Endothelial cell of umbilical vein (primary cell): ENCODE results near the gene UTS2. TPM values are rescaled to one million over a fixed set of nuclear protein-coding genes. Genes with fewer than 3 reads are reported as not detected.

Experiments used
- BruUV-seq: library from RNA; stranded (reverse); fragments of 400-500 nt; replicated peaks from 2 replicates; lab custom pipeline; 2021; lab: Mats Ljungman, UMichigan
- CTCF ChIA-PET: fragments of 300-600, 350-600 bp; sonication (Branson Sonifier 250); formaldehyde crosslinking; loops from one replicate; lab custom pipeline; 2021; ENCODE audit warnings: antibody characterized with exemption, inconsistent platforms; lab: Charles Lee
- POLR2A ChIA-PET: fragments of 300-600, 350-600 bp; sonication (Branson Sonifier 250); formaldehyde crosslinking; loops from one replicate; lab custom pipeline; 2021; ENCODE audit warnings: antibody characterized with exemption, inconsistent platforms; lab: Charles Lee
- DNase-seq: peaks from one replicate; pipeline ENCODE4 v3.0.0-alpha.2; 2011; ENCODE audit warnings: low read depth, low spot score
- FAIRE-seq: peaks from 2 replicates; lab custom pipeline; 2011; peaks lifted over from hg19 to GRCh38; lab: Jason Lieb, UNC
- H2AFZ ChIP-seq: 2 replicates; pipeline ENCODE4 v1.6.0; 2012; ENCODE audit warnings: low read depth, low read length, control low read depth, inconsistent platforms
- H3K27ac ChIP-seq: 2 replicates; pipeline ENCODE4 v1.5.1; 2011; ENCODE audit warnings: low read depth, mild to moderate bottlenecking, control low read depth, low read length, moderate library complexity; ENCODE audit not compliant: insufficient read depth
- H3K27me3 ChIP-seq, 2 experiments: 2 replicates each; pipeline versions ENCODE4 v1.6.0 to v1.6.1; 2011; ENCODE audit warnings: low read length in 2 of 2, mixed read lengths in 1 of 2; ENCODE audit not compliant: control insufficient read depth in 2 of 2, insufficient read depth in 2 of 2
- H3K36me3 ChIP-seq, 2 experiments: 2 replicates in 1 of 2; 3 replicates in 1 of 2; pipeline ENCODE4 v1.5.1; 2011; ENCODE audit warnings: low read length in 2 of 2, mild to moderate bottlenecking in 1 of 2, moderate library complexity in 1 of 2; ENCODE audit not compliant: control insufficient read depth in 2 of 2, insufficient read depth in 2 of 2; ENCODE audit errors: extremely low read depth in 1 of 2
- H3K4me1 ChIP-seq: 3 replicates; pipeline ENCODE4 v1.5.1; 2011; ENCODE audit warnings: mild to moderate bottlenecking, low read length; ENCODE audit not compliant: control insufficient read depth, insufficient read depth; ENCODE audit errors: extremely low read depth
- H3K4me2 ChIP-seq: 2 replicates; pipeline ENCODE4 v1.6.1; 2011; ENCODE audit warnings: low read length, control low read depth, mixed read lengths; ENCODE audit not compliant: insufficient read depth
- H3K4me3 ChIP-seq, 3 experiments: fragments of 200-600 bp in 1 of 3; sonication (generic), shearing (Covaris generic) in 1 of 3; replicated peaks in 1 of 3; 2 replicates each; pipeline ENCODE4 v1.5.1; 2011 to 2016; ENCODE audit warnings: control low read depth in 3 of 3, low read length in 3 of 3, mild to moderate bottlenecking in 2 of 3, inconsistent platforms in 1 of 3, low read depth in 1 of 3, moderate library complexity in 1 of 3; ENCODE audit not compliant: insufficient read depth in 1 of 3
- H3K79me2 ChIP-seq: 2 replicates; pipeline ENCODE4 v1.6.0; 2012; ENCODE audit warnings: low read length, inconsistent platforms; ENCODE audit not compliant: control insufficient read depth, insufficient read depth
- H3K9ac ChIP-seq: replicated peaks from 2 replicates; pipeline ENCODE3; 2011; ENCODE audit warnings: low read length, control low read depth; ENCODE audit not compliant: insufficient read depth; ENCODE audit errors: extremely low read depth
- H3K9me1 ChIP-seq: replicated peaks from 3 replicates; pipeline ENCODE4 v1.6.0; 2011; ENCODE audit warnings: mild to moderate bottlenecking, low read length; ENCODE audit not compliant: control insufficient read depth, insufficient read depth; ENCODE audit errors: extremely low read depth
- H3K9me3 ChIP-seq: replicated peaks from 2 replicates; pipeline ENCODE4 v1.5.1; 2012; ENCODE audit warnings: low read length, inconsistent platforms; ENCODE audit not compliant: control insufficient read depth, insufficient read depth
- H4K20me1 ChIP-seq: replicated peaks from 2 replicates; pipeline ENCODE3; 2011; ENCODE audit warnings: mild to moderate bottlenecking, low read length; ENCODE audit not compliant: control insufficient read depth, insufficient read depth; ENCODE audit errors: extremely low read depth
- EZH2 ChIP-seq: IDR thresholded peaks from 2 replicates; pipeline ENCODE4 v1.6.1; 2012; ENCODE audit warnings: borderline replicate concordance, low read depth, mild to moderate bottlenecking, moderate library complexity, low read length, inconsistent platforms; ENCODE audit not compliant: severe bottlenecking
- FOS ChIP-seq: IDR thresholded peaks from 2 replicates; pipeline ENCODE4 v1.6.1; 2011; ENCODE audit warnings: mild to moderate bottlenecking, low read length, moderate library complexity, borderline replicate concordance; ENCODE audit not compliant: insufficient read depth
- GATA2 ChIP-seq: IDR thresholded peaks from 2 replicates; pipeline ENCODE4 v1.7.0; 2011; ENCODE audit warnings: low read depth, mild to moderate bottlenecking, moderate library complexity, mixed read lengths, low read length; ENCODE audit not compliant: insufficient read length, insufficient read depth
- JUN ChIP-seq: IDR thresholded peaks from 2 replicates; pipeline ENCODE4 v1.6.1; 2011; ENCODE audit warnings: borderline replicate concordance, low read depth; ENCODE audit not compliant: insufficient read length, insufficient read depth
- MYC ChIP-seq: IDR thresholded peaks from one replicate; pipeline ENCODE4 v1.6.1; 2011; ENCODE audit warnings: mild to moderate bottlenecking, low read depth, low read length
- POLR2A ChIP-seq: IDR thresholded peaks from 2 replicates; pipeline ENCODE4 v1.6.1; 2012; ENCODE audit warnings: low read depth, mild to moderate bottlenecking, control low read depth, low read length
- POLR2AphosphoS5 ChIP-seq: IDR thresholded peaks from 2 replicates; pipeline ENCODE4 v1.6.1; 2012; ENCODE audit warnings: low read depth, mild to moderate bottlenecking, control low read depth, low read length, moderate library complexity; ENCODE audit not compliant: insufficient read depth
- dilution Hi-C: fragments of 300-500 bp; cut with MboI; formaldehyde crosslinking; loops from one replicate; pipeline ENCODE4 v1.15.0; 2019; ENCODE audit warnings: low sequenced_read_pairs; ENCODE audit not compliant: extremely low pct_ligation_motif_present
- intact Hi-C: fragments of 100-400 bp; cut with micrococcal nuclease; formaldehyde crosslinking; loops from one replicate; pipeline ENCODE4 v1.10.0; 2022
- polyA plus RNA-seq, 4 experiments: library from polyadenylated mRNA; depleted of rRNA in 3 of 4; stranded (reverse) in 3 of 4; unstranded in 1 of 4; fragments of >200 nt; gene quantifications; 2 replicates each; pipeline versions ENCODE4 v1.2.1 to v1.2.3, GENCODE V29; 2011 to 2012; ENCODE audit warnings: missing spikeins in 1 of 4
- total RNA-seq: library from RNA; stranded (reverse); gene quantifications from 2 replicates; pipeline ENCODE4 v1.2.3, GENCODE V29; 2021
- TF ChIP-seq, protein P1 (sequence below), 2 donors: IDR thresholded peaks; 1 replicate in 1 of 2; 2 replicates in 1 of 2; pipeline ENCODE4 v1.5.1; 2011; ENCODE audit warnings: low read length in 2 of 2, mild to moderate bottlenecking in 2 of 2, moderate library complexity in 2 of 2, control low read depth in 1 of 2, inconsistent platforms in 1 of 2, low read depth in 1 of 2; ENCODE audit not compliant: insufficient read depth in 1 of 2; ENCODE audit errors: extremely low read depth in 1 of 2
- TF ChIP-seq, protein P2 (sequence below): IDR thresholded peaks from 2 replicates; pipeline ENCODE4 v1.6.1; 2011; ENCODE audit not compliant: insufficient read depth, insufficient read length

Gene UTS2
- total and polyA plus RNA-seq, 2 donors (not counting 3 experiments of a cell fraction or from before 2014, with no cell fraction given): not detected

- no TSS peak for BruUV-seq
- H3K4me3 ChIP-seq: no peak overlapping the region
- intact Hi-C loops (no loop called here), dilution Hi-C loops (no loop called here)
- POLR2A ChIA-PET: no interaction called here
- no peaks in the 10 kb centered on the region for H4K20me1 ChIP-seq
- no peak overlapping the region for H3K9ac ChIP-seq
- no peak overlapping the region for H3K4me2 ChIP-seq
- DNase-seq (no peak), FAIRE-seq (no peak)
- no peak overlapping the region for H3K27ac ChIP-seq
- no peaks in the 10 kb centered on the region for H3K4me1 ChIP-seq
- H3K36me3 ChIP-seq: no peaks in the 10 kb centered on the region
- no peaks in the 10 kb centered on the region for H3K79me2 ChIP-seq
- H3K9me3 ChIP-seq: no peaks in the 10 kb centered on the region
- CTCF ChIA-PET: no interaction called here
- H3K27me3 ChIP-seq: no peaks in the 10 kb centered on the region
- TF ChIP-seq, protein P1, sequence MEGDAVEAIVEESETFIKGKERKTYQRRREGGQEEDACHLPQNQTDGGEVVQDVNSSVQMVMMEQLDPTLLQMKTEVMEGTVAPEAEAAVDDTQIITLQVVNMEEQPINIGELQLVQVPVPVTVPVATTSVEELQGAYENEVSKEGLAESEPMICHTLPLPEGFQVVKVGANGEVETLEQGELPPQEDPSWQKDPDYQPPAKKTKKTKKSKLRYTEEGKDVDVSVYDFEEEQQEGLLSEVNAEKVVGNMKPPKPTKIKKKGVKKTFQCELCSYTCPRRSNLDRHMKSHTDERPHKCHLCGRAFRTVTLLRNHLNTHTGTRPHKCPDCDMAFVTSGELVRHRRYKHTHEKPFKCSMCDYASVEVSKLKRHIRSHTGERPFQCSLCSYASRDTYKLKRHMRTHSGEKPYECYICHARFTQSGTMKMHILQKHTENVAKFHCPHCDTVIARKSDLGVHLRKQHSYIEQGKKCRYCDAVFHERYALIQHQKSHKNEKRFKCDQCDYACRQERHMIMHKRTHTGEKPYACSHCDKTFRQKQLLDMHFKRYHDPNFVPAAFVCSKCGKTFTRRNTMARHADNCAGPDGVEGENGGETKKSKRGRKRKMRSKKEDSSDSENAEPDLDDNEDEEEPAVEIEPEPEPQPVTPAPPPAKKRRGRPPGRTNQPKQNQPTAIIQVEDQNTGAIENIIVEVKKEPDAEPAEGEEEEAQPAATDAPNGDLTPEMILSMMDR (IDR thresholded peaks at IDR 0.05; ENCODE audit: extremely low read depth in 1 of 2, insufficient read depth in 1 of 2, low read depth in 1 of 2, low read length in 2 of 2): no peak
- TF ChIP-seq, protein P2, sequence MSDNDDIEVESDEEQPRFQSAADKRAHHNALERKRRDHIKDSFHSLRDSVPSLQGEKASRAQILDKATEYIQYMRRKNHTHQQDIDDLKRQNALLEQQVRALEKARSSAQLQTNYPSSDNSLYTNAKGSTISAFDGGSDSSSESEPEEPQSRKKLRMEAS: no peak
- TF ChIP-seq JUN: no peak
- TF ChIP-seq EZH2: no peak
- no peak for TF ChIP-seq MYC
- no peak overlapping the region for H2AFZ ChIP-seq
- no peaks in the 10 kb centered on the region for H3K9me1 ChIP-seq
These were observed 41.4 kb downstream of the UTS2 start for GRCh38 chr1:7811476-7811875.

- H3K79me2 ChIP-seq: no peaks in the 10 kb centered on the region
- no peaks in the 10 kb centered on the region for H4K20me1 ChIP-seq
- no peak overlapping the region for H3K27ac ChIP-seq
- no peaks in the 10 kb centered on the region for H3K9me1 ChIP-seq
- ChIA-PET CTCF (interaction anchor here (0.6 to 1.3 kb wide), 7 partner anchors 10 to 205 kb away, joined by 3 to 4 read pairs (median 3); partner anchors contain the start of gene TNFRSF9), POLR2A (no interaction called here)
- H2AFZ ChIP-seq: no peak overlapping the region
- no peak for TF ChIP-seq GATA2
- TF ChIP-seq, protein P2: no peak
- no peak for TF ChIP-seq EZH2
- TF ChIP-seq POLR2AphosphoS5: no peak
- peak; percentile 46 for TF ChIP-seq FOS
- no peak for TF ChIP-seq POLR2A
- peak; percentile 77 for TF ChIP-seq JUN
- TF ChIP-seq MYC: no peak
- TF ChIP-seq, protein P1 (IDR thresholded peaks at IDR 0.05; ENCODE audit: extremely low read depth in 1 of 2, insufficient read depth in 1 of 2, low read depth in 1 of 2, low read length in 2 of 2): no peak
- H3K36me3 ChIP-seq: no peaks in the 10 kb centered on the region
- intact Hi-C loops (loop anchor here (1.0 kb wide), 1 partner anchor 26 kb away; the partner anchor contains the start of gene PER3), dilution Hi-C loops (no loop called here)
- DNase-seq (peak; percentile 44), FAIRE-seq (peak; percentile 88)
- no peaks in the 10 kb centered on the region for H3K27me3 ChIP-seq
- H3K4me3 ChIP-seq: no peak overlapping the region
- H3K4me1 ChIP-seq: no peaks in the 10 kb centered on the region
- no peak overlapping the region for H3K9ac ChIP-seq
- no peaks in the 10 kb centered on the region for H3K9me3 ChIP-seq
- no peak overlapping the region for H3K4me2 ChIP-seq
- BruUV-seq: no TSS peak
These were observed 42.5 kb downstream of the UTS2 start for GRCh38 chr1:7810395-7810794.
